NCI-H82 treated with DMSO at 0.1 percent for 48 hours (cell line): ENCODE data around the gene ZFP69B.

Source experiments
- DNase-seq: peaks from one replicate; lab custom pipeline; 2025; ENCODE audit not compliant: unreplicated experiment; lab: John Stamatoyannopoulos, UW

Gene ZFP69B

DNA sequence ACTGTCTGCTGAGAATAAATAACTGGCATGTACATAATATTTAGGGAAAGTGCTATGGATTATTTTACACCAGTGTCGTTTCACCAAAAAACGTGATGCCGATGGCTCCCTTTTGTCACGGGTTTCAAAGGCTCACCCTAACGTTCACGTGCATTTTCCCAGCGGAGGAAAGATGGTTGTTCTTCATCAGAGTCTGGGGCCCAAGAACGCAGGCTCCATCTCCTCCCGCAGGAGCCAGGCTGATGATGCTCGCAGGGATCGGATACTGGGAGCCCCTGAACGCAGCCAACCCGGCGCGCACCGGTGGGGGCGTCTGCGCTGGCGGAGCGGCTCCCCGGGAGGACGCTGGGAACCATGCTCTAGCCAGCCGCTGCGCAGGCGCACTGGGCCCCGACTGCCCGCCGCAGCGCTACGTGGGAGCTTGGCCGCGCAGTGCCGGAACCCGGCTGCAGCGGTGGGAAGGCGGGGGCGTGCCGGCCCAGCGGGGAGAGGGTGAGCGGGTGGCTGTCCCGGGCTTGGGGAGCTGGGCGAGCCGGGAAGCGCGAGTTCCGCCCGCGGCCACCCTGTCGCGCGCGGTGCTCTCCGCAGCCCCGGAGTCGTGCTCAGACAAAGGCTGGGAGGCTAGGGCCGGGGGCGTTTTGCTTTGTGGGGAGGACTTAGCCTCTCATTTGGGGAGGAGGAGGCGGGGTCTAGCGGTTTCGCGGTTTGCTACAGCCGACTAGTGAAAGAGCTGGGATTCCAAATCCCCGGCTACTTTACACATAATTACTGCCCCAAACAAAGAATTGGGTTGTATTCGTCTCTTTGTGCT, at the start of gene ZFP69B:
TSS of gene ZFP69B (plus strand) at position 793 of the 811 bp plus-strand sequence. CDS start 486 bp downstream, outside the sequence.
- DNase-seq, result peak; percentile 81

DNA sequence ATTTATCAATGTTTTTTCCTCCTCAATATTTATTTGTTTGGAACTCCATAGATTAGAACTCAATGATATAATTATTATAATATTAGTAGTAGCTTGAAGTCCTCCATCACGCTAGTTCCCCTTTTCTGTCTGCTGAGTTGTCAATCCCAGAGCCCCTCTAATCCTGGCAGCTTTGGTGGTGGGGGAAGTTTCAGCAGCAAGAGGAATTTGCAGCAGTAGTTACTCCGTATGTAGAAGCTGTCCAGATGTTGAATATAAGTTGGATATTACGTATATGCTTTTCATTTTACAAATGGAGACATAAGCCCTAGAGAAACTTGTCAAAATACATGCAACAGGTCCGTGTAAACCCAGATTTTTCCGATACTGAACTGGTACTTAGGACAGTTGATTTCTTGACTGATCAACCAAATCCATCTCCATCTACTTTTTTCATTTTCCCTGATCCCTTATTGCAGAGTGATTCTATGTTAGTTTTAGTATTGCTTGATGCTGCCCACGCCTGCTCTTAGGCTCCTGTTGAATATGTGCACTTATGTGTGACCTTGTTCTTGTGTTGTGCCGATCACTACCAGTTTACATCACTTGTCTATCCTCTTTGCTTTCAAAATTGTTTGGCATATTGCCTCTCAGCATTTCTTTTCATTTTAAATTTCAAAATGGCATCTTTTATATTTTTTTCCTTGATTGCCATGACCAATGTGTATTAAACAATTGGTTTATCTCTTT, 48.6 kb upstream of the ZFP69B start:
- no peak for DNase-seq

DNA sequence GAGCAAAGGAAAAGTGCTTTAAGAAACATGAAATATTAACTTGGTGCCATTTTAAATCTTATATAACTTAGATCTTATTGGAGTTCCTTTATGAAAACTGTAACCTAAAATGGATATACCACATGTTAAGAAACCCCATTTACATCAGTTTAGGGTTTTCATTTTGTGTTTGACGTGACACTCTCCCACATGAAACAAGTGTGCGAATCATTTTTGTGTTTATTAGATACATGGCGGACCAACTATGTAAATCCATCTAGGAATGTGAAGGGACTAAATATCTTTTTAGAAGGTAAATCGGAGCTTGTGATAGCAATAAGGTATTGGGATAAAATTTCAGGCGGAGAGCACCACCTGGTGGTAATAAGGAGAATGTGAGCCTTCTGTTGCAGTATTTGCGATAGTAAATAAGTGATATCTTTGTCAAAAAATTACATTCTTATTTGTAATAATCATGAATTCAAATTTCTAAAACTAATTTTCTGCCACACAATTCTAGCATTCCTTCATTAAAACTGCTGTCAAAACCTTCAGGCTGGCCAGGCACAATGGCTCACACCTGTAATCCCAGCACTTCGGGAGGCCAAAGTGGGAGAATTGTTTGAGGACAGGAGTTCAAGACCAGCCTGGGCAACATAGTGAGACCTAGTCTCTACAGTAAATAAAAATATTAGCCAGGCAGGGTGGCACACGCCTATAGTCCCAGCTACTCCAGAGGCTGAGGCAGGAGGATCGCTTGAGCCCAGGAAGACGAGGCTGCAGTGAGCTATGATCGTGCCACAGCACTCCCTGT, 45.4 kb upstream of the ZFP69B start:
- peak; percentile 40 for DNase-seq

DNA sequence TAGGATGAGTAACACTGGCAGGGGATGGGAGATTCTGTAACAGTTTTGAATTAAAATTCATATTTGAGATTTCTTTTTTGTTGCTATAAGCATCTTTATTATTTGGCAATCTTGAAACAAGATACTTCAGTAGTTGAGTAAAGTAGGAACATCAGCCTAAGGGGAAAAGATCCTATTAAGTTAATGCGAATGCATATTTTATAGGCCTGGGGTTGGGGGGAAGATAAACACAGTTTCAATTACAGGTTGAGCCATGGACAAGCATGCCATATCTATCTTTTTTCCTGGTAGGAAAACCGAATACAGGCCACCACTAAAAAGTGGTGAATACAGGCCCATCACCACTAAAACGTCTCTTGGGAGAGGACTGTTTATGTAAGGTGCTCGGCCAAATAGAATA, 44.5 kb upstream of the ZFP69B start:
- DNase-seq, result no peak

DNA sequence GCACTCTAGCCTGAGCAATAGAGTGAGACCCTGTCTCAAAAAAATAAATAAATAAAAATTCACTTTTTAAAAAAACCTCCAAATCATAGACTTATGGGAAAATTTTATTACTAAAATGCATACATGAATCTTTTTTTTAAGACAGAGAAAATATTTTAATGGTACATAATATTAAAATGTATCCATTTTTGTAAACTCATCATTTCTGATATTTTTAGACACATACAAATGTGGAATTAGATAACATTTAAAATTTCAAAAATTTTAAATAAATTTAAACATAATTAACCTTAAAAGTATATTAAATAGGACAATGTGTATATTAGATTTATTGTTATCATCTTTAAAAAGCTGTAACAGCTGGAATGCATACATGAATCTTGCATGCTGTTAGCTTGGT, 42.8 kb upstream of the ZFP69B start:
- DNase-seq, result no peak

DNA sequence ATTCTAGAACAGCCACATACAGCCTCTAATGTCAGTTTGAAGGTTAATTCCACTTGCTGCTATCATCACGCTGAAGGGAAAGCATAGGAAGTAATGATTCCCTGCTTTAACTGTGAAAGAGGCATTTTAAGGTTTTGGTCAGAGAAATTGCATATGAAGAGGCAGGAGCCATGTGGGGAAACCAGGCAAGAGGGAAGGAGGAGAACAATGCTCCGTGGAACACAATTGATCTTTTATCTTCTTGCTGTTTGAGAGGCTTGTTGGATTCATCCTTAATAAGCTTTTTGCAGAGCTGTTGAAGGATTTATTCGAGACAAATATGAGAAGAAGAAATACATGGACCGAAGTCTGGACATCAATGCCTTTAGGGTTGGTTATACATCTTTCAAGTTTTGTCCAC, 40.8 kb upstream of the ZFP69B start:
- no peak for DNase-seq

DNA sequence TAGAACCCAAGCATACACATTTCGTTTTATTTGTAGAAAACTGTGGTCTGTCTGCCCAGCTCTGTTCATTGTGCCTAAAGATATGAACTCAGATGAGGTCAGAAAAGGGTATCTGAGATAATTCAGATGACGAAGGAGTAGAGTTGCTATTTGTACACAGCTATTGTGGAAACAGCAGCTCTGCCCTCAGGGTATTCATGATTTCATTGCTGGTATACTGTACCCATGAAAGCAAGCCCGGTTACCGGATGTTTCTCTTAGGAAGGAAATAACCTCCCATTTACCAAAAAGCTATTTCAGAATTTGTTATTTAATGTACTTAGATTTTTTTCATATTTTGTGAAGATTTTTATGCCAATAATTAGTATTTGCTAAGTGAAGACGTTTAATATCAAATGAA, 39.0 kb upstream of the ZFP69B start:
- no peak for DNase-seq

DNA sequence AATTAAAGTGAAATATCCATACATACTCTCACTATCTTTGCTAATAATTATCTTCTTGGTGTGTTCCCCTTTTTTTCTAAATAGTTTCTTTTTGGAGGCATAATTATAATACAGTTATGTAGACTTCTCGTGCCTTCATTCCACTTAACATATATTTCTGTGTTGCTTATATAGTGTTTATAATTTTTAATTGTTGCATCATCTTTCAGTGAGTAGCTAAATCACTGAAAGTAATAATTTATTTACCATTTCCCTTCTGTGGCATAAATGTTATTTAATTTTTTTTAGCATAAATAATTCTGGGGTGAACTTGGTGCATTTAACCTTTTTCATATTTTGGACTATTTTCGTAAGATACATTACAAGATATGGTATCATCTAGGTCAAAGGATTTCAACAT, 38.4 kb upstream of the ZFP69B start:
- DNase-seq, result no peak

DNA sequence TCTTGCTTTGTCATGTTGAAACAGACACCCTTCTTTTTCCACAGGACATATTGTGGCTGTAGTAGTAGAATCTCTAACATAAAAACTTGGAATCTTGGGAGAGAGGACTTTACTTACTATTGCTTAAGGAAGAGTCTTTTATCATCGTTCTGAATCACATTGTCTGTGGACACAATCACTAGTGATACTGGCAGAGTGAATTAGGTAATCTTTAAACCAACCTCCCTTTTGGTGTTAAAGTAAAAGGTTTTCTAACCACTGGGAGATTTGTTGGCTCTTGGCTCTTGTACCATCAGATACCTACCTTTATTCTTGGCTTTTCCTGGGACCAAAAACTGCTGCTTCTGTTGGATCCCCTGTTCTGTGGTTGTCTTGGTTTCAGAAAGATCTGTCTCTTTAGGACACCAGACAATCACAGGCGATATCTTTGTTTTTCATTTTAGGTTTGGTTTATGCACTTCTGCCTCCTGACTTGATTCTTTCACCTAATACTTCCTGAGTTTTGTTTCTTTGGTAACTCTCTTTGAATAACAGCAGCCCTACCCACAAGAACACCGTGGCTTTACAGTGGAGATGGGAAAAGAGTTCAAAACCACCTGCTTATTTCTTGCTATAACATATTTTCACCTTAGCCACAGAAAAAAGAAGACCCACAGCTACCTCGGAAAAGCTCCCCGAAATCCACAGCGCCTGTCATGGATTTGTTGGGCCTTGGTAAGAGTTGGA, 36.6 kb upstream of the ZFP69B start:
- no peak for DNase-seq

DNA sequence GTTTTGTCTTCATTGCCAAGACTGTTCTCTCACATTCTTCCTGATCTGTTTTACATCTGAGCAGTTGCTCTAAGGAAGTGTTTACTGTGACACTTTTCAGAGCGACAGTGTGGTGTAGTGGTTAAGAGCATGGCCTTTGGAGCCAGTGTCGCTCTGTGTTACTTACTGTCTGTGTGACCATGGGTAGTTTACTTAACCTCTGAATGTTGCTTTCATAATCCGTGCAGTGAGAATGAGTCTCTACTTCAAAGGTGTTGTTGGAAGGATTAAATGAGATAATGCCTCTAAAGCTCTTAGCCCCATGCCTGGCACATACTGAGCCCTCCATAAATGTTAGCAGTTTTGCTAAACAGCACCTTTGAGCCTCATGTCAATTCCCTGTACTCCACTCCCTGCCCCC, 35.9 kb upstream of the ZFP69B start:
- DNase-seq, result no peak

DNA sequence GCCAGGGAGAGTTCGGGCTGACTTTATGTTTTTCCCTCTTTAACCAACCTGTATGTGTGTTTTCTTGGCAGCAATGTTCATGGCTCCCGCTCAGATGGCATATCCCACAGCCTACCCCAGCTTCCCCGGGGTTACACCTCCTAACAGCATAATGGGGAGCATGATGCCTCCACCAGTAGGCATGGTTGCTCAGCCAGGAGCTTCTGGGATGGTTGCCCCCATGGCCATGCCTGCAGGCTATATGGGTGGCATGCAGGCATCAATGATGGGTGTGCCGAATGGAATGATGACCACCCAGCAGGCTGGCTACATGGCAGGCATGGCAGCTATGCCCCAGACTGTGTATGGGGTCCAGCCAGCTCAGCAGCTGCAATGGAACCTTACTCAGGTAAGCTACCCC, 33.6 kb upstream of the ZFP69B start:
- DNase-seq, result no peak

DNA sequence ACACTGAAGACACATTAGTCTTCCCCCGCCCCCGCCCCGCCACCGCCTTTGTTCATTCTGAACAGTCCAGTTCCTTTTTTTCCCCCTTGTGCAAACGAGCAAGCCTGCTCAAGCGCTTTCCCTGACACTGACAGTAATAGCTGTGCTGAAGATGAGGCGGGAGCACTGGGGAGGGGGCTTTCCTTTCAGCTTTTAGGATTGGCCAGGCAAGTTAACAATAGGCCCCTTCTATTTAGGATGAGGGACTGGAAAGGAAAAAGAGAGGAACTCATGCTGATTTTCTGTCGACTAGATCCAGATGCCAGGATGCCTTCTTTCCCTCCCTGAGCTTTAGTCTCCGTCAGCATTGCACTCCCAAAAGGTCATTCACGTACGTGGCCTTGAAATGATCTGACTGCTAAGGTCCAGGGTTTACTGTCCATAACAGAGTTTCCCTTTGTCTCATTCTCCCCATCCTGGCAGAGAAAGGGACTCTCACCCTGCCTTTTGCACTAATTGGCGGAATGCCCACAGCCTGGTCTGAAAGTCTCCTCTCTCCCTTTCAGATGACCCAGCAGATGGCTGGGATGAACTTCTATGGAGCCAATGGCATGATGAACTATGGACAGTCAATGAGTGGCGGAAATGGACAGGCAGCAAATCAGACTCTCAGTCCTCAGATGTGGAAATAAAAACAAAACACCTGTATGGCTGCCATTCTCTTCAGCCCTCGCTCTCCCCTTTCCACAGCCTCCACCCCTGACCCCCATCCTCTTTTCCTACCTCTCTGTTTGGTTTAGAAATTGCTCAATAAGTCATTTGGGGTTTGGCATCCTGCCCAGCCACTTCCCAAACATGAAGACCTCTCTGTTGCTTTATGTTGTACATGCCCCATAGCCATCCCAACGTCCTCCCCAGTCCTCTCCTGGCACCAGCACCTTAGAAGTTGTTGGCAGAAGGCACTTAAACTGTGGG, 28.6 kb upstream of the ZFP69B start:
- DNase-seq, result no peak

DNA sequence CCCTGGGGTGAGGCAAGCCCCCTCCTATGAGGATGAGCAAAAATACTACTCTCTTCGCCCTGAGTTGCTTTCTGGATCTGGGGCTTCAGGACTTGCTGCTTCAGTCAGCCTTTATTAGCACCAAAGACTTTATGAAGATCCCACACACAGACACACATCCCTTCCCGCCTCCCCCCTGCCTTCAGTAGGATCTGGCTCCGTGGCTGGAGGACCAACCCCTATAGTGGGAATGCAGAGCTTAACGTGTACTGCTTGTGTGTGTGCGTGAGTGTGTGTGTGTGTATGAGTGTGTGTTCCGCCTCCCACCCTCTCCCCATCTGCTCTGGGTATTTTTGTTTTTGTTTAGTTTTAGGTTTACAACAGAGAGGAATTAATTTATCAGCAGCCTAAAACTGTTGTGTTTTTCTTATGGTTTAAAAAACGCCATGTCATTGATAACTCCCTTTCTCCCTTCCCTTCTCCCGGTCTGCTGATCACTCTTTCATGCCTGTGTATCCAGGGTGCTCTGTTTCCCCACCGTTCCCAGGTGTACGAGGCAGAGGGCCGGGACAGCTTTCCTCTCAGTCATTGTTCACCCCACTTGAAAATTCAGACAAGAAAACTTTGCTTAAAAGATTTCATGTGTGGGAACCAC, 27.5 kb upstream of the ZFP69B start:
- DNase-seq, result no peak

DNA sequence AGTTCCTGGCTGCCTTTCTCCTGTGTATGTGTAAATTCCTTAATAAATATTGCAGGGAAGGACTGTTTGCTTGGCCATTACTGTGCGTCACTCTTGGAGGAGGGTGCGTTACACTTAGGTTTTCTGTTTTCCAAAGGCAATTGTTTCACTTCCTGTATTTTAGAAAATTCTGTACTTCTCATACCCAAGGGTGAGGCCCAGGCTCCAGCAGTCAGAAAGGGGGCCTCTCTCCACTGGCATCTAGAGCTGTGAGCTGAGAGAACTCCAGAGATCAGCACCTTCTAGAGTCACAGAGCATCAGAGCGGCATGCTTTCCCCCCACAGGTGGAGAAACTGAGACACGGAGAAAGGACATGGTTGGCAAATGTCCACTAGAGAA, 27.0 kb upstream of the ZFP69B start:
- DNase-seq, result no peak

DNA sequence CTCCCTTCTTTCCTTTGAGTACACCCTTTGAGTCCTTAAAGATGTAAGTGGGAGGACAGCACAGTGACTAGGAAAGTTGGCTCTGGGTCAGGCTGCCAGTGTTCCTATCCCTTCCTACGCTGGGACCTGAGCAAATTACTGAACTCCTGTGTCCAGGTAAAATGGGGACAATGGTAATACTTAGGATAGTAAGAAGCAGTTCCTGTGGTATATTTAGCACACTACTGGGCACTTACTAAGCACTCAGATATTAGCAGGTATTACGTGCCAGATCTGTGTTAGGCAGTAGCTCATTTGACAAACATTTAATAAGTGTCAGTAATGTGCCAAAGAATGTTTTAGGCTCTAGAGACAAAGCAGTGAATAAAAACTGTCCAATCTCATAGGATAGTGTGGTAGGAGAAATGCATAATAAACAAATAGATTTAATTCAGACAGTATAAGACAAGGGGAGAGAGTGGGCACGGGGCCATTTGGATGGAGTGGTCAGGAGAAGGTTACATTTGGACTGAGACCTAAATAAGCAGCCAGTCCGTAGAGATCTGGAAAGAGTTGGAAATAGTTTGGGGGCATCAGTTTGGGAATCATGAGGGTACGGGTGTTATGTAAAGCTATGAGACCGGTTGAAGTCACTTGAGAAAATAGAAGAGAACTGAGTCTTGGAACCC, 26.2 kb upstream of the ZFP69B start:
- DNase-seq, result no peak

DNA sequence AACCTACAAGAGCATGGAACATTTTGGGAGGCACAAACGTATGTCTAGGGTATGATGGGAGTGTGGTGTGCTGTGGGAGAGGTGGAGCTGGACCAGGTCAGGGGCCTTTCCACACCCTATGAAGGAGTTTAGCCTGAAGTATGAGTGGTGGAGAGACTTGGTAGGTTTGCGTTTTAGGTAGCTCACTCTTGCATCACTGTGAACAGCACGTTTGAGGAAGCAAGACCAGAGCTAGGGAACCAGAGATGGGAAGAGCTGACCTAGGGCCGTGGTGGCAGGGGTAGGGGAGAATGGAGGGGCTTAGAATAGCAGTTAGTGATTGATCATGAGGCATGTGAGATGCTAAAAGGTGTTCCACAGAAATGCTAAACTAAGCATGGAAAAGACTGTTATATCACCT, 25.1 kb upstream of the ZFP69B start:
- no peak for DNase-seq

DNA sequence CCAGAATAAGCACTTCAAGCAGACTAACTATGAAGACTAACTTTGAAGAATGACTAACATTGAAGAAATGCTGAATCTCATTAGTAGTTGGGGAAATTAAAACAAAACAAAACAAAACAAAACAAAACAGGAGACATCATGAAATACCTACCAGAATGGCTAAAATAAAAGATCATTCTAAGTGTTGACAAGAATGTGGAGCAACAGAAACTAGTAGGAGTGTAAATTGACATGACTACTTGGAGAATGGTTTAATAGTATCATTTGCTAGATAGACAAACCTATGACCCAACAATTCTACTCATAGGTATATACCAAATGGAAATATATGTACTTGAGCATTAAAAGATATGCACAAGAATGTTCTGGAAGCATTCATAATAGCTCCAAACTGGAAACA, 18.9 kb upstream of the ZFP69B start:
- no peak for DNase-seq

DNA sequence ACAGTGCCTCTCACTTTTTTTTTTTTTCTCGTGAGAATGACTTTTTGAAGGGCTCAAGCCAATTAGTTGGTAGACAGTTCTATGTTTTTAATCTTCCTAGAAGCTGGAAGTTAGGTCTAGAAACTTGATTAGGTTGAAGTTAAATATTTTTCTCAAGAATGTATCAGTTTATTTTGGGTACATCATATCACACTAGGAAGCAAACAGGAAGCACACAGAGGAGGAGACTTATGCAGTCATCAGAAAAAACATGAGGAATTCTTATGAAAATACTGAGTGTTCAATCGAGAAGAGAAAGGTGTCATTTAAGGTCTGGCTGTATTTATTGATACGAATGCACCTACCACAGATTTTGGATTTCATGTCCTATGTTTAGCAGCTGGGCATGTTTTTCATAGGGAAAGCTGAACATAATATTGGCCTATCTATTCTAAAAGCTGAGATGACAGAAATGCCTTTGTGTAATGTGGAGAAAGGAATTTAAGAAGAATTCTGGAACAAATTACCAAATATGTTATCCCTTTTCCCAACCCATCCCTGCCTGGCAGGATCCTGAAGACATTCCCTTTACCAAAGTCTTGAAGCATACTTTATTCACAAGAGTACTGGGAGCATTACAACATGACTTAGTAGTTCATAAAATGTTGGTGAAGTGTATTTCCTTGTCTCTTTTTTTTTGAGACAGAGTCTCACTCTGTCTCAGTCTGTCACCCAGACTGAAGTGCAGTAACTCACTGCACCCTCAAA, 17.5 kb upstream of the ZFP69B start:
- no peak for DNase-seq
